GM19025 (cell line): ENCODE measurements around the gene TRAF3.
"Not testable (repeated sequence)": the region's sequence is repeated elsewhere in the genome, so short reads cannot be mapped to it uniquely, and the experiment has no call there.

ENCODE experiments used
- ATAC-seq: cut with Tn5 transposase; IDR thresholded peaks from one replicate; pipeline ENCODE4 v1.9.1; 2021; ENCODE audit warnings: mild to moderate bottlenecking, low read depth, moderate library complexity; ENCODE audit not compliant: unreplicated experiment

Gene TRAF3

DNA sequence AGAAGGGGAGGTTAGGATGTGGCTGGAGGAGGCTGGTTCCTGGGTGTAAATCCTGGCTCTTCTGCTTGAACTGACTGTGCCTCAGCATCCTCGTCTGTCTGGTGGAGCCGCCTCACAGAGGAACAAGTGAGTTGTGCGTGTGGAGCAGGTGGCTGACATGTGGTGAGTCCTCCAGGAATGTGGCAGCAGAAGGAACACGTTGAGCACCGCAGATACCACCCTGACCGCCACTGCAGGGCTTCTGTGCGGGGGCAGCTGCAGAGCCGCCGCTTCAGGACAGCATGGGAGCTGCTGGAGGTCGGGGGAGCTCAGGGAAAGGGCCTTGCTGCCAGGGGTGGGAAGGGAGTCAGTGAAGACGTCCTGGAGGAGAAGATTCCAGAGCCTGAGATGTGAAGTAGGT lies 48.9 kb downstream of the TRAF3 start:
- no peak for ATAC-seq

DNA sequence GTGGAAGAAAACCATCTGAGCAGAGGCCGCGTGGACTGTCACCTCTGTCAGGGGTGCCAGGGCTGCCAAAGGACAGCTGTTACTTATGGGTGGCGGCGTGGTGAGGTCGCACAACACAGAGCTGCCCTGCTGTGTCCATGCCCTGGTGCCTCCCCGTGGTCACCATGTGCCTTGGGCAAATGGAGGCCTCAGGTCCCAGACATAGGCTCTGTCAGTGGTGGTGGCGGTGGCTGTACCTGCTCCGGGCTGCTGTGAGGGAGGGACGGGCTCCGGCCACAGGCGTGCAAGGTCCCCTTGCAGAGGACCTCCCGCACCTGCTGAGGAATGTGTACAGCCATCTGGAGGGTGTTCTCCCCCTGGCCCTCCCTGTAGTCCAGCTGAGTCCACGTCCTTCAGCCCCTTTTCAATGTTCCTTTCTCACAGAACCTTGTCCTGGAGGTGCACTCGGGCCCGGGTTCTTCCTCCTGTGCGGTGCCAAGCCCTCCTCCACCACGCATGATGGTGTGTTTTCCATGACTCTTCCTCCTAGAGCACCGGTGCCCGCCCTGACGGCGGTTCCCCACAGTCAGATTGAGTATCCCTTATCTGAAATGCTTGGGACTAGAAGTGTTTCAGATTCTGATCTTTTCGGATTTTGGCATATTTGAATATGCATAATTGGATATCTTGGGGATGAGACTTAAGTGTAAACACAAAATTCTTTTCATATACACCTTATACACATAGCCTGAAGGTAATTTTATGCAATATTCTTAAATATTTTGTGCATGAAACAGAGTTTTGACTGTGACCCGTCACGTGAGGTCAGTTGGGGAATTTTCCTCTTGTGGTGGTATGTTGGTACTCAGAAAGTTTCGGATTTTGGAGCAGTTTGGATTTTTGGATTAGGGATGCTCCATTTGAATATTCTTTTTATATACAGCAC lies 49.8 kb downstream of the TRAF3 start:
- no peak for ATAC-seq

DNA sequence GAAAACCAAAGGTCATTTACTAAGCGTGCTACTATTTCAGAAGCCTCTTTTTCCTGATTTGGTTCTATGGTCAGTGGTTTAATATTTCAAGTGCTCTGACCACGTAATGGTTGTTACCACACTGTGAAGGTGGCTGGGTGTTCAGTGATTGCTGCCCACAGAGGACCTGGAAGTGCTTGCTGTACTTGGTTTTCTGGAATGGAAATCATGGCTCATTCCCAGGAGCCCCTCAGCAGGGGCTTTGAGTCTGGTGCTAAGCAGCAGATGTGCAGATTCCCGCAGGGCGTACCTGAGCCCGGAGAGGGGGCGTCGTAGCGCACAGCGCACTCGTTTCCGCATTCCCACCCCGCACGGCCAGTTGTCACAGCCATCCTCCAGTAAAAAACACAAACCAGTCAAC lies 50.5 kb downstream of the TRAF3 start:
- ATAC-seq: no peak

DNA sequence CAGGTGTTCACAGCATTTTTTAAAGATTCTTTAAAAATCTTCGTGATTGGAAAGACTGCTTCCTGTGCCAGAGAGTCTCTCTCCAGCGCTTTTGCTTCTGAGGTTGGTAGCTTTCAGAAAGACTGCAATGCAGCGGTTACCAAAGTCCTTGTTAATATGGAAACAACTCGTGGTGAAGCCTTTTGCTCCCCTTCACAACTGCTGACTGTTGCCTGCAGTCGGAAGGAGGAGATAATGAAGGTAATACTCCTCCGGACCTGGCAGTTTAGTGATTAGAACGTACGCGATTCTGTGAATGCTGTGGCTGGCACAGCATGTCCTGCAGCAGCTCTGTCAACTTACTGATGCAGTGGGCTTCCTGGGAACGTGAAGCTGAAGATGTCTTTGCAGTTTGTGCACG lies 50.9 kb downstream of the TRAF3 start:
- ATAC-seq: no peak

GRCh38 chr14:102829016-102829548 lies 51.8 kb downstream of the TRAF3 start:
- no peak for ATAC-seq

- ATAC-seq: no peak
Measured at GRCh38 chr14:102830474-102831045, 53.3 kb downstream of the TRAF3 start.

DNA sequence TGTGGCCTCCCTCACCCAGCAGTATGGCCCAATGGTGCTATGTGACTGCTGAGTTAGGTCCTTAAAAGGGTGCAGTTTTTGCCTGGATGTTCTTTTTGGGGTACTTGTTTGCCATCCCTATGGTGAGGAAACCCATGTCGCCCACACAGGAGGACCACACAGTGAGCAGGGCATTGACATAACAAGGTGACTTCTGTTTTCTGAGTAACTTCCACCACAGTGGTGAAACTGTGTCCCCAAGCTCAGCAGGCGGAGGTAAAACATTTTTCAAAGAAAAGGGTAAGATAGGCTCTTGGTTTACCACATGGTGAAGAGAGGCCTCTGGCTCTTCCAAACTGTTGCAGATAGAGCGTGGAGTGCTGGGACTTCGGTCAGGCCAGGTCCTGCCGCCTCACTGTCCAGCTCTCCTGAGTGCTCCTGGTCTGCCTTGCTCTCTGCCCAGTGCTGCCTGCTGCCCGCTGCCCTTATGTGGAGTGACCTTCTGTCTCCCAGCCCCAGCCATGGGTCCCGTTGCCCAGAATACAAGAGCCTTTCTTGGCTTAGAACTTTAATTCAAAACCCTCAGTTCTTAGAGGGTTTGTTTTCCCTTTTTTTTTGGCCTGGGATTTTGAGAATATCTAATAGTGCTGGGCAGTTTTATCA lies 54.0 kb downstream of the TRAF3 start:
- no peak for ATAC-seq

- ATAC-seq: no peak
Measured at GRCh38 chr14:102833341-102833740, 56.1 kb downstream of the TRAF3 start.

DNA sequence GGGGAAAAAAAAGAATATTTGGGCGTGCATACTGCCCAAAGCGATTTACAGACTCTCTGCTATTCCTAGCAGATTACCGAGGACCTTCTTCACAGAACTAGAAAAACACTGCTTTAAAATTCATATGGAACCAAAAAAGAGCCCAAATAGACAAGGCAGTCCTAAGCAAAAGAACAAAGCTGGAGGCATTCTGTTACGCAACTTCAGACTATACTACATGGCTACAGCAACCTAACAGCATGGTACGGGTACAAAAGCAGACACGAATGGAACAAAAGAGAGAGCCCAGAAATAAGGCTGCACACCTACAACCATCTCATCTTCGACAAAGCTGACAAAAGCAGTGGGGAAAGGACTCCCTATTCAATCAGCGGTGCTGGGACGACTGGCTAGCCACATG lies 56.7 kb downstream of the TRAF3 start:
- no peak for ATAC-seq

GRCh38 chr14:102835959-102836358 lies 58.7 kb downstream of the TRAF3 start:
- ATAC-seq: no peak

DNA sequence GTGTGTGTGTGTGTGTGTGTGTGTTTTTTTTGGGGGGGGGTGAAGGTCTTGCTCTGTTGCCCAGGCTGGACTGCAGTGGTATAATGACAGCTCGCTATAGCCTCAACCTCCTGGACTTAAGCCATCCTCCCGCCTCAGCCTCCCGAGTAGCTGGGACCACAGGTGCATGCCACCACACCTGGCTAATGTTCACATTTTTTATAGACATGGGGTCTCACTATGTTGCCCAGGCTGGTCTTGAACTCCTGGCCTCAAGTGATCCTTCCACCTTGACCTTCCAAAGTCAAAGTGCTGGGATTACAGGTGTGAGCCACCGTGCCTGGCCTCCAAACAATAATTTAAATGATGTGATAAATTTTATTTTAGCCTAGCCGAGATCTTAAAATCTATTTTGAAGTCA lies 59.9 kb downstream of the TRAF3 start:
- ATAC-seq: not testable (repeated sequence)

- ATAC-seq: no peak
Measured at GRCh38 chr14:102838501-102838900, 61.3 kb downstream of the TRAF3 start.

DNA sequence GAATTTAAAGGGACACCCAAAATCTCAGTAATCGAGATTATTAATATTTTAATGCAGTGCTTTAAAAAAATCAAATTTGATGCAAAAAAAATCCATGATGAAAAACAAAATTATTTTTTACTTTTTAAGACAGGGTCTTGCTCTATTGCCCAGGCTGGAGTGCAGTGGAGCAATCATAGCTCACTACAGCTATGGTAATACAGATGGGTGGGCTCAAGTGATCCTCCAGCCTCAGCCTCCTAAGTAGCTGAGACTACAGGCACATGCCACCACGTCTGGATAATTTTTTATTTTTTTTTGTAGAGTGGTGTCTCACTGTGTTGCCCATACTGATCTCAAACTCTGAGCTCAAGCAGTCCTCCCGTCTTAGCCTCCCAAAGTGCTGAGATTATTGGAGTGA lies 62.9 kb downstream of the TRAF3 start:
- ATAC-seq: no peak

GRCh38 chr14:102840771-102841528 lies 63.7 kb downstream of the TRAF3 start:
- no peak for ATAC-seq

DNA sequence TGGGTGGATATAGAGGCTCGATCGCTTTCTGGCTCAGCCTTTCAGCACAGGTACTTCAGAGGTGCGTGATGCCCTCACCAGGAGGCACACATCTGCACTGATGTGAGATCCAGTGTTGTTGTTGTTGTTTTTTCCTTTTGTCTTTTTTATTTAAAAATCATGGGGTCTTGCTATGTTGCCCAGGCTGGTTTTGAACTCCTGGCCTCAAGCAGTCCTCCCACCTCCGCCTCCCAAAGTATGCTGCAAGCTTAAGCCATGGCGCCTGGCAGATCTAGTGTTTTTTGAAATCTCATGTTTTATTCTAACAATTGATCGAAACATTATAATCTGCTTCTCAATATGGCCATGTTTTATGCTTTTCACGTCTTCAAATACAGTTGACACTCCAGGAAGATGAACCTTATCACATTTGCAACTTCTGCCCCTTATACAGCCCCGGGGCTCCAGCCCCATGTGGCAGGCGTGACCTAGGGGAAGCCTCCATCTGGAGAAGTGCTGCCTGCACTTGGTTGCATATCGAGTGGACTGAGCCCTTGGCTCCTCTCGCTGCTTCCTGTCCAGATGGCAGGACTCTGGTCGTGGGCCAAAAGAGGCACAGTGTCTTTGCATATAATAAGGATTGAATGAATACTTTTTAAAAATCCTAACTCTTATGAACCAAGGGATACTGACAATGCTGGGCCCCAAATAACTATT lies 71.7 kb downstream of the TRAF3 start:
- ATAC-seq: no peak

DNA sequence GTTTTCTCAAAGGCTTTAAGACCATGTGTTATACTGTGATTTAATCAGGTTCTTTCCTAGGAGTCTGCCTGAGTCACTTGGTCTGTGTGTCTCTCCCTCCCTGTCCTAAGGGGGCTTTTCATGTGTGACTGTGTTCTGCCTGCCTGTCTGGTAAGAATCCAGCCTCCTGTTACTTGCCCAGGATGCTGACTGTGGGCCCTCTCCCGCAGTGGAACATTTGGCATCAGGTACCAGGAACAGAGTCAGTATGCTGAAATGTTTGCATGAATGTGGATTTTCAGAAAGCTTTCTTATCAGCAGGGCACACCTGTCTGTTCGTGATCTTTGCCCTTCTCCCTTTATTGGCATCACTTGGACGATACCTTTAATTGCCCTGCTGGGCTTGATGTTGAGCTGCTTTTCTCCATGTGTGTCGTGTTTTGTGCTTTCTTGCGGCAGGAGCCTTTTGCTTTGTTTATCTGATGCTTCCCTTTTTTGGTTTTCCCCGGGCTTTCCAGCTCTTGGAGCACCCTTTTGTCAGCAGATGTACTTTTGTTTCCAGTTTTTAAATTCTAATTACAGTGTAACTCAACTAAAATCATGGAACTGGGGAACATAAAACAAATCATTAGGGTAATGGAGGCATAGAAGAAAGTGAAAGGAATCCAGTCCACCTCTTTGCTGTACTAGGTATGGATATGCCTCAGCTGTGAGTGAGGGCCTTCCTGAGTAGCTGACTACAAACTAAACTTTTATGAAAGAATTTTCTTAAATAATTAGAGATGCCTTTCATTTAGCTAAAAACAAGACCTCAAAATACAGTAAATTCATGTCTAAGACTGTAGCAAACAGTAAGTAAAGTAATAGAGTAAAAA lies 72.5 kb downstream of the TRAF3 start:
- ATAC-seq: no peak

DNA sequence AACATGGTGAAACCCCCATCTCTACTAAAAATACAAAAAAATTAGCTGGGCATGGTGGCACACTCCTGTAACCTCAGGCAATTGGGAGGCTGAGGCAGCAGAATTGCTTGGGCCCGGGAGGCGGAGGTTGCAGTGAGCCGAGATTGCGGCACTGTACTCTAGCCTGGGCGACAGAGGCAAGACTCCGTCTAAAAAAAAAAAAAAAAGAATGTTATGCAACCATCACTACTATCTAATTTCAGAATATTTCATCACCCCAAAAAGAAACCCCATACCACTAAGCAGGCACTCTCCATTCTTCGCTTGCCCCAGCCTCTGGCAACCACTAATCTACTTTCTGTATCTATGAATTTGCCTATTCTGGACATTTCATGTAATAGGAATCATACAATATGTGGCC lies 76.4 kb downstream of the TRAF3 start:
- ATAC-seq: no peak

DNA sequence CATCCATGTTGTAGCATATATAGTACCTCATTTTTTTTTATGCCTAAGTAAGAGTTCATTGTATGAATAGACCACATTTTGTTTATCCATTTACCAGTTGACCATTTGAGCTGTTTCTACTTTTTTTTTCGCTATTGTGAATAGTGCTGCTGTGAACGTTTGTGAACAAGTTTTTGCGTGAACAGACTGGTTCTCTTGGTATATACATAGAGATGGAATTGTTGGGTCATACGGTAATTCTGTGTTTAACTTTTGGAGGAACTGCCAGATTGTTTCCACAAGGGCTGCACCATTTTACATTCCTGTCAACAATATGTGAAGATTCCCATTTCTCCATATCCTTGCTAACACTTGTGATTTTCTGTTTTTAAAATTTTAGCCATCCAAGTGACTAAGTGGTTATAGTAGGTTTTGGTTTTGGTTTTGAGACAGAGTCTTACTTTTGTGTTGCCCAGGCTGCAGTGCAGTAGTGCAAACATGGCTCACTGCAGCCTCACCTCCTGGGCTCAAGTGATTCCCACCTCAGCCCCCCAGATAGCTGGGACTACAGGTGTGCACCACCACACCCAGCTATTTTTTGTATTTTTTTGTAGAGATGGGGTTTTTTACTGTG lies 76.9 kb downstream of the TRAF3 start:
- ATAC-seq: no peak

DNA sequence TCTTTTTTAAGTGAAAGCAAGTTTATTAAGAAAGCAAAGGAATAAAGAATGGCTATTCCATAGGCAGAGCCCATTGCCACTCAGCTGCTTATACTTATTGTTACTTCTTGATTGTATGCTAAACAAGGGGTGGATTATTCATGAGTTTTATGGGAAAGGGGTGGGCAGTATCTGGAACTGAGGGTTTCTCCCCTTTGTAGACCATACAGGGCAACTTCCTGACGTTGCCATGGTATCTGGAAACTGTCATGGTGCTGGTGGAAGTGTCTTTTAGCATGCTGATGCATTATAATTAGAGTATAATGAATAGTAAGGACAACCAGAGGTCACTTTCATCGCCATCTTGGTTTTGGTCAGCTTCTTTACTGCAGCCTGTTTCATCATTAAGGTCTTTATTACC lies 78.9 kb downstream of the TRAF3 start:
- ATAC-seq: no peak
